GM10248 (cell line): ENCODE data around the gene SLC11A2.

ENCODE experiments used
- CTCF ChIA-PET: fragments of 300-600 bp; sonication (Branson Sonifier 250); formaldehyde crosslinking; extraction: SDS; loops from one replicate; lab custom pipeline; 2021; ENCODE audit warnings: antibody characterized with exemption; lab: Yijun Ruan, JAX
- POLR2A ChIA-PET: fragments of 350-650 bp; sonication (Branson Sonifier 250); formaldehyde crosslinking; extraction: SDS; loops from one replicate; lab custom pipeline; 2020; ENCODE audit warnings: antibody characterized with exemption; lab: Yijun Ruan, JAX
- DNase-seq: peaks from one replicate; pipeline ENCODE4 v3.0.0; 2012; ENCODE audit errors: extremely low spot score
- TF ChIP-seq, protein P1 (sequence below): IDR thresholded peaks from 2 replicates; pipeline ENCODE4 v1.5.1; 2012; ENCODE audit warnings: mild to moderate bottlenecking, low read depth; ENCODE audit errors: extremely low read depth, missing control alignments, control extremely low read depth

The SLC11A2 gene

GRCh38 chr12:50949801-50950302 is 76.3 kb downstream of the SLC11A2 start:
- ChIA-PET POLR2A (interaction anchor here (0.6 kb wide), 1 partner anchor 69 kb away, joined by 3 read pairs; no protein-coding TSS in a partner anchor), CTCF (no interaction called here)
- DNase-seq = no peak
- TF ChIP-seq, protein P1, sequence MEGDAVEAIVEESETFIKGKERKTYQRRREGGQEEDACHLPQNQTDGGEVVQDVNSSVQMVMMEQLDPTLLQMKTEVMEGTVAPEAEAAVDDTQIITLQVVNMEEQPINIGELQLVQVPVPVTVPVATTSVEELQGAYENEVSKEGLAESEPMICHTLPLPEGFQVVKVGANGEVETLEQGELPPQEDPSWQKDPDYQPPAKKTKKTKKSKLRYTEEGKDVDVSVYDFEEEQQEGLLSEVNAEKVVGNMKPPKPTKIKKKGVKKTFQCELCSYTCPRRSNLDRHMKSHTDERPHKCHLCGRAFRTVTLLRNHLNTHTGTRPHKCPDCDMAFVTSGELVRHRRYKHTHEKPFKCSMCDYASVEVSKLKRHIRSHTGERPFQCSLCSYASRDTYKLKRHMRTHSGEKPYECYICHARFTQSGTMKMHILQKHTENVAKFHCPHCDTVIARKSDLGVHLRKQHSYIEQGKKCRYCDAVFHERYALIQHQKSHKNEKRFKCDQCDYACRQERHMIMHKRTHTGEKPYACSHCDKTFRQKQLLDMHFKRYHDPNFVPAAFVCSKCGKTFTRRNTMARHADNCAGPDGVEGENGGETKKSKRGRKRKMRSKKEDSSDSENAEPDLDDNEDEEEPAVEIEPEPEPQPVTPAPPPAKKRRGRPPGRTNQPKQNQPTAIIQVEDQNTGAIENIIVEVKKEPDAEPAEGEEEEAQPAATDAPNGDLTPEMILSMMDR = no peak

- ChIA-PET POLR2A (interaction anchor here (0.7 kb wide), 1 partner anchor 67 kb away, joined by 10 read pairs; no protein-coding TSS in a partner anchor), CTCF (no interaction called here)
- TF ChIP-seq, protein P1 = no peak
- DNase-seq = no peak
Measured at GRCh38 chr12:50948798-50949197, 77.4 kb downstream of the SLC11A2 start.

- ChIA-PET POLR2A (no interaction called here), CTCF (no interaction called here)
- no peak for DNase-seq
- TF ChIP-seq, protein P1 = no peak
Measured at GRCh38 chr12:50947933-50948626, 78.1 kb downstream of the SLC11A2 start.

DNA sequence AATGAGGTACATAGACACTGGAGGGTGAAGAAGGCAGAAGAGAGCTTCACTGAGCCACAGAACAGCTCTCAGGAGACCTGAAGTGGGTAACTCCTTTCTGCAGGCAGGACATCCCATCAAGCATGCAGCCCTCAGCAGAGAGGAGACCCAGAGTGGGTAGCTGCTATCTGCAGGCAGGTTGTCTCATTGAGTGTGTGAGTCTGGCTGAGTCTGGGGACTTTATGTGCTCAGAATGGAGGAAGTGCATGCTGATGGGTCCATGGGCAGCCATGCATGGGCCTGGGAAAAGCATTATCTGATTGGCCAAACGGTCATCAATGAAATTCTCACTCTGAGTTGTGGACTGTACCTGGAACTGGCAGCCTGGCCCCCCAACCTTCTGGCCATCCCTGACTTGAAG is 88.5 kb downstream of the SLC11A2 start:
- DNase-seq = no peak
- CTCF ChIA-PET = no interaction called here
- POLR2A ChIA-PET = no interaction called here
- TF ChIP-seq, protein P1 = no peak

GRCh38 chr12:50936821-50937530 is 89.2 kb downstream of the SLC11A2 start:
- TF ChIP-seq, protein P1 = no peak
- CTCF ChIA-PET = no interaction called here
- POLR2A ChIA-PET = no interaction called here

GRCh38 chr12:50934981-50935807 is 91.0 kb downstream of the SLC11A2 start:
- POLR2A ChIA-PET = no interaction called here
- TF ChIP-seq, protein P1 = no peak

More at GRCh38 chr12:50936821-50937530, 89.2 kb downstream of the SLC11A2 start:
- DNase-seq = no peak

More at GRCh38 chr12:50934981-50935807, 91.0 kb downstream of the SLC11A2 start:
- no peak for DNase-seq
- CTCF ChIA-PET = no interaction called here
